ENCODE data around the gene DCXR.
A peak's percentile ranks its signal among the peaks of the same experiment; 100 is the strongest.
"Not testable (repeated sequence)": the region's sequence is repeated elsewhere in the genome, so short reads cannot be mapped to it uniquely, and the experiment has no call there.

The DCXR gene

DNA sequence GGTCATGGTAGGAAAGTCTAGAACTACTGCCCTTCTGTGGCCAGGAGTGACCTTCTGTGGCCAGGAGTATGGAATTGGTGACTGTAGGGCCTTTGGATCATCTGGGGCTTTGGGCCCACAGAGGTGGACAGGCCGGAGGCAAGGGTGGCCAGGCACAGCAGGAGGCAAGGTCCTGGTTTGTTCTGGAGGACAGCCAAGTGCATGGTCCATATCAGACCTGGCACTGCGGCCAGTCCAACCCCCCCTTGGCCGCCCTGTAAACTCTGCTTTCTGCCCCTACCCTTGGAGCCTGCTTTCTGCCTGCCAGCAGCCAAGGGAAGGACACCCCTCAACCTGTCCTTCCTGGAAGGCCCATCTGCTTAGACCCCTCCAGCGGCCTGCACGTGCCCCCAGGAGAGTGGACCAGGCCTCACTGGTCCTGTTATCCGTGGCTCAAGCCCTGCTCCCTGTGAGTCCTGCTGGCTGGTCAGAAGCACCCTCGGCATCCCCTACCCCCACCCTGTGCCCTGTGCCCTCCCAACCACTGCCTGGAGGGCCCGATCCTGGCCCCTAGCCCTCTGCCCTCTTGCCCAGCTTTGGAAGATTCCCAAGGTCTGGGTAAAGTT, 2.3 kb upstream of the DCXR start:
- DNase-seq (ENCODE audit: low read depth): no peak

DNA sequence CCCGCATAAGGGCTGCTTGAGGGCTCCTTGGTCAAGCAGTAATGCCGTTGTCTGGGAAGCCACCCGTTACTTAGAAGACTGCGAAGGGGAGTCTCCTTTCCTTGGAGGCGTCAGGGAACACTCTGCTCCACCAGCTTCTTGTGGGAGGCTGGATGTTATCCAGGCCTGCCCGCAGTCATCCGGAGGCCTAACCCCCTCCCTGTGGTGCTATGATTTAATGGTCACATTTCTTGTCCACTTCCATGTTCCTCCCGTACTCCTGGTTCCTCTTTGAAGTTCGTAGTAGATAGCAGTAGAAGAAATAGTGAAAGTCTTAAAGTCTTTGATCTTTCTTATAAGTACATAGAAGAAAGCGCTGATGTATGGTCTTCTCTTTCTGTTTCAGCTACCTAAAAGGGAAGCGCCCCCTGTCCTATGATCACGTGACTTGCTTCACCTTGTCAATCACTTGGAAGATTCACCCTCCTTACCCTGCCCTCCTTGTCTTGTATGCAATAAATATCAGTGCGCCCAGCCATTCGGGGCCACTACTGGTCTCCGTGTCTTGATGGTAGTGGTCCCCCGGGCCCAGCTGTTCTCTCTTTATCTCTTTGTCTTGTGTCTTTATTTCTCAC, 1.4 kb upstream of the DCXR start:
- not testable (repeated sequence) for DNase-seq (ENCODE audit: low read depth)

DNA sequence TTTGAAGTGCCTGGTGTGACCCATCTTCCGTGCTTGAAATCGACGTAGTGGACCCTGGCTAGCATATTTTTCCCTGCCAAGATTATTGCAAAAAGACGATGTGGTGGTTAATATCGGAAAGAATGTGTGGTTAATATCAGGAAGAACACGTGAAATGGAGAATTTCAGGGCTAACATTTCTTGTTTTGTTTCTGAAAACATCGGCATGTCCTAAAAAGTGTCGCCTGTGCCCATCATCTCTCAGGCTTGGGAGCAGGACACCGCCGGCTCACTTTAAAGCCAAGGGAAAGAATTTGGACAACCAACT, 345 bp upstream of the DCXR start:
- no peak for DNase-seq (ENCODE audit: low read depth)

DNA sequence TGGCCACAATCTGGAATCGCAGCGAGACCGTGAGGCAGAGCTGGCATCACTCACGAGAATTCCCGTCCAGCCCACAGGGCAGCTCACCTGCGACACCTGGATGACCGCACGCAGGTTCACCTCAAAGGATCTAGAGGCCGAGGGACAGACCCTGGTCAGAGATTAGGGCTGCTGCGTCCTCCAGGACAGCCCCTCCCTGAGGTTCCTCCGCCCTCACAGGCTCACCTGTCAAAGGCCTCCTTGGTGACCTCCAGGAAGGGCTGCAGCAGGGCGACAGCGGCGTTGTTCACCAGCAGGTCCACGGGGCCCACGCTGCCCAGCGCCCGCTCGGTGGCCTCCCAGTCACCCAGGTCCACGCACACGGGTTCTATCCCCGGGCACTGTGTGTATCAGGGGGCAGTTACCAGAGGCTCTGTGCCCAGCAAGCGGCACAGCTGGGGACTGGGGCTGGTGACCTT, 834 bp downstream of the DCXR start:
- DNase-seq (ENCODE audit: low read depth): no peak

DNA sequence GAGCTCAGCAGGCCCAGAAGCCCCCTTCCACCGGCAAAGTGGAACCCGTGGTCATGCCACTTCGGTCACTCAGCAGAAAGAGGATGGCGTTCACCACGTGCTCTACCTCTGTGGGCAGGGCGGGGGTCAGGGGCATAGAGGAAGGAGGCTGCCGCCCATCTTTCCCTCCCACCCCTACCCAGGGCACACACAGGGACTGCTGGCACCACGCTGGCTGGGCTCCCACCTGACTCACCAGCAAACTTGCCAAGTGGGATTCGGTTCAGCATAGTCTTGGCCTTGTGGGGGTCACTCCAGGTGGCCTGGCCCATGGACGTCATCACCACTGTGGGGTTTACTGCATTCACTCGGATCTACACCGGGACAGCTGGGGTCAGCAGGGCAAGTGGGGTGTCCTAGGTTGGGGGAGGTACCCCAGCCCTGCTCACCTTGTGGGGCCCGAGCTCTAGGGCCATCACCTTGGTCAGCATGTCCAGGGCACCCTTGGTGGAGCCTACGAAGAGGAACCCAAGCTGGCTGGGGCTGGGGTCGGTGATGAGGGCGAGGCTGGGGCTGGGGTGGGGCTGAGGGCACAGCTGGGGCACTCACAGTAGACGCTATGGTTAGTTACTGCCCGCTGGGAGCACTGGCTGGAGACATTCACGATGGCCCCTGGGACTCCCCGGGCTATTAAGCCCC, 1.4 kb downstream of the DCXR start:
- DNase-seq (ENCODE audit: low read depth): no peak

DNA sequence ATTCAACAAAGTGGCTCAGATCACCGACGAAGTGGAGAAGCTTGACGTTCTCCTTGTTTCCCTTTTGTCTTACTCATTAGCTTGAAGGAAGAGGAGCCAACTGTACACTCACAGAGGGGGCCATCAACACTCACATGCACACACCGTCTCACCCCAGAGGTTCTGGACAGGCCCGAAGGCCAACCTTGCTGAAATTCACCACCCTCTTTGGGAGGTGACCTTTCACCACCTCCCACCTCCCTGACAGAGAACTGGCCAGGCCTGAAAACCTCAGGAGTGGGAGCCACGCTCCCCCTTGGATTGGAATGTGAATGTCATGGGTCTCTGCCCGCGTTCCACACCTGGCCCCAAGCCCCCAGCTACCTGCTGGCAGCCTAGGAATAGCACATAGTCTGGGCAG, 2.0 kb downstream of the DCXR start:
- no peak for DNase-seq (ENCODE audit: low read depth)

DNA sequence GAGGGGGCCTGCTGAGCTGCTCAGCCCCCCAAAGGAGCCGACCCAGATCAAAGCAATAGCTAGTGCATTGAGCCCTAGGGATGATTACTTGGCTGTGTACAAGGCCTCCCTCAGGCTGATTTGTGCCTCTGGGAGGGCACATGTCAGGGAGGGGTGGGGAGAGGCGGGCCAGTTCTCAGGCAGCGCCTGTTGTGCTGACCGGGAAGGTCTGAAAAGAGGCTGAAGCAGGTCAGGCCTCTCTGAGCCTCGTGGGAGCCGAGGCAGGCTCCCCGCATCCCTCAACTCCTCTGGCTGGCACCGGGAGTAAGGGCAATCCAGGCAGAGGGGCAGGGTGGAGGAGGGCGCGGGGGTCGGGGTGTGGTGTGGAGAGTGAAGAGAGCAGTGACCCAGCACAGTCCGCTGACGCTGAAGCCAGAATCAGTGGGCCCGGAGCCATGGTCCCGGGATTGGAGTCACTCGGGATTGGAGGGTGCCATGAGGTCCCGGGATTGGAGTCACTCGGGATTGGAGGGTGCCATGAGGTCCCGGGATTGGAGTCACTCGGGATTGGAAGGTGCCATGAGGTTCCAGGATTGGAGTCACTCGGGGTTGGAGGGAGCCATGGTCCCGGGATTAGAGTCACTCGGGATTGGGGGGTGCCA, 3.0 kb downstream of the DCXR start:
- no peak for DNase-seq (ENCODE audit: low read depth)

DNA sequence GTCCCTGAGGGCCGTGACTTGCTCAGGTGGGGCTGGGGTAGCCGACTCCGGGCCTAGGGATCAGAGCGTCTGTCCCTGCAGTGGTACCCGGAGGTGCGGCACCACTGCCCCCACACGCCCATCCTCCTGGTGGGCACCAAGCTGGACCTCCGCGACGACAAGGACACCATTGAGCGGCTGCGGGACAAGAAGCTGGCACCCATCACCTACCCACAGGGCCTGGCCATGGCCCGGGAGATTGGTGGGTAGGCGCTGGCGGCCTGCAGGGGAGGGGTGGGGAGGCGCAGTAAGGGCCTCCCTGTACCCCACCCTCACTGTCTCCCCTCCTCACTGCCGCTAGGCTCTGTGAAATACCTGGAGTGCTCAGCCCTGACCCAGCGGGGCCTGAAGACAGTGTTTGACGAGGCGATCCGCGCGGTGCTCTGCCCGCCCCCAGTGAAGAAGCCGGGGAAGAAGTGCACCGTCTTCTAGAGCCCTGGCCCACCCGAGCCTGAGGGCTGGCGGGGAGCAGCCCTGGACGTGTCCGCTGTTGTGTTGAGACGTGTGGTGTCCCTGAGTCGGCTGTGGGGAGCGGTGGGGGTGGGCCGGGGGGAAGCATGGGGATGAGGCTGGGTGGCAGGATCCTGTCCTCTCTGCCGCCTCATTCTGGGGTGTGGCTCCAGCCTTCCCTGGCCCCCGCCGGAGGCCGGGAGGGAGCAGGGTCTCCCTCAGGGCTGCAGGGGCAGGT, 4.0 kb downstream of the DCXR start:
- DNase-seq (ENCODE audit: low read depth): no peak

DNA sequence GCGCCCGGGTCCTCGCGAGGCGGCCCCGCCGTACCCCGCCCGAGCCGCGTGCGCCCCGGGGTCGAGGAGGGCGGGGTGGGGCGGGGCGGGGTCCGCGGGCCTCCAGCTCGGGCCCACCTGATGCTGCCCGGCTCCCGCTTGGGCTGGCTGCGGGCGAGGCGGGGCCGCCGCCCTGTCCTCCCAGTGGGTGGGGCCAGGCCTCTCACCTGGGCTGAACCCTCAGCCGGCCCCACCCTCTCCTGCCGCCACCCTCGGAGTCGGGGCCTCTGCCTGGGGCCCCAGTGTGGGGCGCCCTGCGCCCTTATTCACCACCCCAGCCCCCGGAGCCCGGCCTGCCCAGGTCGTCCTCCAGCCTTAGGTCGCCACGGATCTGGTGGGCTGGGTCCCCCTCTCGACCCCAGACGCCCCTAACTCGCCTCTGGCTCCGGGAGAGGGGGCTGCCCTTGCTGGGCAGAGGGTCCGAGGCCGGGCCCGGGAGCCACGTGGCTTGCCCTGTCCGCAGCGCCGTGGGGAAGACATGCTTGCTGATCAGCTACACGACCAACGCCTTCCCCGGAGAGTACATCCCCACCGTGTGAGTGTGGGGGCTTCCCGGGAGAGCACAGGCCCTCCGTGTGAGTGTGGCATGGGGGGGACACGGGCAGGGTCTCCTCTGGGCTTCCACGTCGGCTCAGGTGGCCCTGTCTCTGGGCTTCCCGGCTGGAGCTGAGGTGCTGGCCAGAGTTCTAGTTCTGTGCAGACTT, 5.4 kb downstream of the DCXR start:
- no peak for DNase-seq (ENCODE audit: low read depth)

DNA sequence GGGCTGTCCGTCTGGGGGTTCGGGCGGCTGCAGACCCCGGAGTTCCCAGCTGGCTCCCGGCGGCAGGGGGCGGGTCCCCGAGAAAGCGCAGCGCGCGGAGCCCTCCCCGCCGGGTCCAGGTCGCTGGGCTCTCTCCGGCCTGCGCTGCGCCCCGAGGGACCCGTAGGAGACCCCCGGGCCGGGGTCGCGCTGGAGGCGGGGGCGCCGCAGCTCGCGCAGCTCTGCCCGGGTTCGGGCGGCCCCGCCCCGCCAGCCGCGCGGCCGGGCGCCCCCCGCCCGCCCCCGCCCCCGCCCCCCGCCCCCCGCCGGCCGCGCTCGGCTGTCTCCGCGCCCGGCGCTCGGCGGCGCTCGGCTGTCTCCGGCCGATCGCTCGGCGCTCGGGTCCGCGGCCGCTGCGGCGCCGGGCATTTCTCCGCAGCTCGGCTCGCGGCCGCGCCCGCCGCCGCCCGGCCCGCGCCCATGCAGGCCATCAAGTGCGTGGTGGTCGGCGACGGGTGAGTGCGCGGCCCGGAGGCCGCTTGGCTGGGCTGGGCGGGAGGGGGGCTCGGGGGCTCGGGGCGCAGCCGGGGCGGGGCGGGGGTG, 6.1 kb downstream of the DCXR start, which contains the start of gene RAC3:
Gene RAC3 (plus strand): TSS at position 376 of the 582 bp plus-strand sequence. CDS start 84 bp downstream, at position 460.
- DNase-seq (ENCODE audit: low read depth): no peak

DNA sequence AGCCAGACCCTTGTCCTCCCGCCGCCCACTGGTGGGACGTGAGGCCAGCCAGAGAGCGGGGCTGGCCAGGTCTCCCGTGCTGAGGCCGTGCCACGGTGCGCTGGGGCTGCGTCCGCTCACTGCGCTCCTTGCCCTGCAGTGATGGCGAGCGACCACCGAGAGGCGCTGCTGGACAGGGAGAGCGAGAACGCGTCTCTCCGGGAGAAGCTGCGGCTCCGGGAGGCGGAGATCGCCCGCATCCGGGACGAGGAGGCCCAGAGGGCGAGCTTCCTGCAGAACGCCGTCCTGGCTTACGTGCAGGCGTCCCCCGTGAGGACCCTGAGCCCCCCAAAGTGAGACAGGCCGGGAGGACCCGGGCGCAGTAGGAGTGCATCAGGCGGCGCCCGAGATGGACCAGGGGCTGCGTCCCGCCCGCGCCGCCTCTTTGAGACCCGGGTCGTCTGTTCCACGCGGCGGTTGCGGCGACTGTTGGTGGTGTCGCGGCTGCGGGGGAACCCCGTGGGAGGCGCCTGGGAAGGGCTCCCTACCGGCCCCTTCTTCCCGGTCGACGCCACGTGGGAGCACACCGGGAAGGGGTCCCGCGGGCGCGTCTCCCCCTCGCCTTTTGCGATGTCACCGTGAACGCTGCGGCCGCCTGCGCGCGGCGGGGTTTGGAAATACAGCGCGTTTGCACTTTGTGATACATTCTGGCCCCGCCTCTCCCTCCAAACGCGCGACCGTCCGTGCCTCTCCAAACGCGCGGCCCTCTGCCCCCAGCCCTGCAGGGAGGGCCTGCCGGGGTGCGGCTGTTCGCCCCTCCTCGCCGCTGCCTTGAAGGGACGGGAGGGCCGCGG, 6.8 kb downstream of the DCXR start:
- DNase-seq (ENCODE audit: low read depth): peak; percentile 68

DNA sequence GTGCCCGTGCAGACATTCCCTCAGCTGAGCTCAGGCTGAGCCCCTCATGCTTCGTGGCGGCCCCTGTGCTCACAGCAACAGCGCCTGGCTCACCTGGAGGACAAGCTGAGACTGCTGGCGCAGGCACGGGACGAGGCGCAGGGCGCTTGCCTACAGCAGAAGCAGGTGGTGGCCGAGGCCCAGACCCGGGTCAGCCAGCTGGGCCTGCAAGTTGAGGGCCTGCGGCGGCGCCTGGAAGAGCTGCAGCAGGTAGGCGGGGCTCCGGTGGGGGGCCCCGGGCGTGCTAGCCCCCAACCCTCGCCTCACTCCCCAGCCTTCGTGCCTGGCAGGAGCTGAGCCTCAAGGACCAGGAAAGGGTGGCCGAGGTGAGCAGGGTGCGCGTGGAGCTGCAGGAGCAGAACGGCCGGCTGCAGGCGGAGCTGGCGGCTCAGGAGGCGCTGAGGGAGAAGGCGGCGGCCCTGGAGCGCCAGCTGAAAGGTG, 7.5 kb downstream of the DCXR start:
- no peak for DNase-seq (ENCODE audit: low read depth)

DNA sequence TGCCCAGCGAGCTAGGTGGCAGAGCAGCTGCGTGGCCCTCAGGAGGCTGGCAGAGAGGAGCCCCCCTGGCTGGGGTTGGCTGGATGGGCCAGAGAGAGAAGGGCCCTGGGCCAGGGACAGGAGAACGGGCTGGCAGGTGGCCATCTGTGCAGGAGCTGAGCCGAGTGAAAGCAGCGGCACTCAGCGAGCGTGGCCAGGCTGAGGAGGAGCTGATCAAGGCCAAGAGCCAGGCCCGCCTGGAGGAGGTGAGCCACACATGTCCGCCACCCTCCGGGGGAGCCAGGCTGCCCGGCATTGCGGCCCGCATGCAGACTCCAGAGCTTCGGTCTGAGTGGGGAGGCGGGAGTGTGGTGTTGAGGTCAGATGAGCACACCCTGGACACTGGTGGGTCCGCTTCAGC, 8.1 kb downstream of the DCXR start:
- DNase-seq (ENCODE audit: low read depth): no peak

DNA sequence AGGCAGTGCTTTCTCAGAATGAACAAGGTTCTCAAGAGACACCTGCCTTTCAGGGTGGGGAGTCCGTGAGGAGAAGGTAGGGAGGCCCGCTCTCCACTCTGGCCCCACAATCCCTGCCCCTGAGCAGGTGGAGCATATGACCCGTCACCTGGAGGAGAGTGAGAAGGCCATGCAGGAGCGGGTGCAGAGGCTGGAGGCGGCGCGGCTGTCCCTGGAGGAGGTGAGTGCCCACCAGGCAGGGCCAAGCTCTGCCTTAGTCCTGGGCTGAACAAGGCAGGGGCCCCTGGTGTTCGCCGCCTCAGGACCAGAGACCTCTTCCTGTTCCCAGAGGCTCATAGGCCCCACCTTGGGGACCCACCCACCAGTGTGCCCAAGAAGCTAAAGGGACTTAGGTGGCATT, 8.5 kb downstream of the DCXR start:
- DNase-seq (ENCODE audit: low read depth): no peak

DNA sequence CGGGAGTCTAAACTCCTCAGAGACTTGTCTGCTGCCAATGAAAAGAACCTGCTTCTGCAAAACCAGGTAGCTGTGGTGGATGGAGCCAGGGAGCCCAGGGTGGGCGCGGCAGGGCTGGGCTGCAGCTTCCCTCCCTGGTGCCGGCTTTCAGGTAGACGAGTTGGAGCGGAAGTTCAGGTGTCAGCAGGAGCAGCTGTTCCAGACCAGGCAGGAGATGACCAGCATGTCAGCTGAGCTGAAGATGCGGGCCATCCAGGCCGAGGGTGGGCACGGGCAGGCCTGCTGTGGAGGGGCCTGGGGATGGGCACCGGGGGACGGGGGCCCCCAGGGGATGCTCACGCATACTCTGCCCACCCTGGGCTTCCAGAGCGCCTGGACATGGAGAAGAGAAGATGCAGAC, 9.3 kb downstream of the DCXR start:
- no peak for DNase-seq (ENCODE audit: low read depth)

DNA sequence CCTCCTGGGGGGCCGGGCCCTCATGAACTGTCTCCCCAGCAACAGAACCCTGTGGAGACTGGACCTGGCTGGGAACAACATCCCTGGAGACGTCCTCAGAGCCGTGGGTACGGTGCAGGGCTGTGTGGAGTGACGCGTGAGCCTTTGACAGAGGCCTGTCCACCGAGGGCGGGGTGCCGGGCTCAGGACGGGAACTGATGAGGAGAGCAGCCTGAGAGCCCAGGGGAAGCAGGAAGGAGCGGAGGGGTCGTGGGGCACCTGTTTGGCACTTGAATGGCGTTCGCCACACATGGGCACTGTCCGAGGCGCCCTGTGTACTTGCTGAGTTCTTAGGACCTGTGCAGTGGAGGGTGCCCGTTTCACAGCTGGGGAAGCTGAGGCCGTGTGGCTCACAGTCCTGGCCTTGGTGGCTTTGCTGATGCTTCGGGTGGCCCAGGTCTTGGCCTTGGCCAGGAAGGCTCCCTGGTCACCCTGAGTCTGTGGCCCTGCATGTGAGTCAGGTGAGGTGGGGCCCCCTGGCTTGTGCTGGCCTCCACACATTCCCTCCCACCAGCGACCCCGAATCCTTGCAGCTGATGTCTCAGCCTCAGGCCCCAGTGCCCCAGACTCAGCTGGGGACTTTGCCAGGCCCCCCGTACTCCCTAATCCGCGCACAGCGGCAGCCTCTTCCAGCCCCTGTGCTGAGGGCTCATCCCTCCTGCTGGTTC, 11.9 kb downstream of the DCXR start:
- DNase-seq (ENCODE audit: low read depth): no peak

DNA sequence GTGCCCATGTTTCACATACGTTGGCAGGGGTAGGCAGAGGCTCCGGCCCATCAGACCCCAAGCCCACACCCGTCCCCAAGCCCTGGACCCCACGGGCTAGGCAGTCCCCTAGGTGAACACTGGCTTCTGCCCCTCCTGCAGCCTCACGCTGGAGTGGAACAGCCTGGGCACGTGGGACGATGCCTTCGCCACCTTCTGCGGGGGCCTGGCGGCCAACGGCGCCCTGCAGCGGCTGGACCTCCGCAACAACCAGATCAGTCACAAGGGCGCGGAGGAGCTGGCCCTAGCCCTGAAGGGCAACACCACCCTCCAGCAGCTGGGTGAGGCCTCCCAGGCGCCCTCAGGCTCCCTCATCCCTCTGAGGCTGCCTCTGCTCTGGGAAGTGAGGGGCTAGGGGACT, 12.6 kb downstream of the DCXR start:
- no peak for DNase-seq (ENCODE audit: low read depth)

DNA sequence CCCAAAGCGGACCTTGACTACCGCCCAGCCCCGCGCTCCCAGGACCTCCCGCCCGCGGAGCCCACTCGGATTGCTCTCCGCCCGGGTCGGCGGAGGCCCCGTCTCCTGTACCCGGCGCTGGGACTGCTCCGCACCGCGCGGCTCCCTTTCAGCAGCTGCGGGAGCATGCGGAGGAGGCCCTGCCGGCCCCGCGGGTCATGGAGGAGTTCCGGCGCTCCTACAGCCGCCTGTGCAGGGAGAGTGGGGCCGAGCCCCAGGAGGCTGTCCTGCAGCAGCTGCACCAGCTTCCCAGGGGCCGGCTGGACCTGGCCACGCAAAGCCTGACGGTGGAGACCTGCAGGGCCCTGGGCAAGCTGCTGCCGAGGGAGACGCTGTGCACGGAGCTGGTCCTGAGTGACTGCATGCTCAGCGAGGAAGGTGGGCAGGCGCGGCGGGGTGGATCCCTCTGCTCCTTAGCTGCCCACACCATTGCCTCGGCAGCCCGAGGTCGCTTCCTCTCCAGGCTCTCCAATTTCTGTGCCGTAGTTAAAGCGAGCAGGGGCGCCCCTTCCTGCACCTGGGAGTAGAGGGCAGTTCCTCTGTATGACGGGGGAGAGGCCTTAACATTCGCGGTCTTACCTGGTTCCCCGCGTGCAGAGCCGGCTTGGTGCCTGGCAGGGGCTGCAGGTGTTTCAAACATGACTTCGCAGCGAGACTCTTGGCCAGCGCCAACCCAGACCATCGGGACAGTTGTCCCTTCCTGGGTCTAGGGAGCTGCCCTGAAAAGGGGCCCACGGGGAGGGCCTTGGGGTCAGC, 13.9 kb downstream of the DCXR start:
- DNase-seq (ENCODE audit: low read depth): no peak

DNA sequence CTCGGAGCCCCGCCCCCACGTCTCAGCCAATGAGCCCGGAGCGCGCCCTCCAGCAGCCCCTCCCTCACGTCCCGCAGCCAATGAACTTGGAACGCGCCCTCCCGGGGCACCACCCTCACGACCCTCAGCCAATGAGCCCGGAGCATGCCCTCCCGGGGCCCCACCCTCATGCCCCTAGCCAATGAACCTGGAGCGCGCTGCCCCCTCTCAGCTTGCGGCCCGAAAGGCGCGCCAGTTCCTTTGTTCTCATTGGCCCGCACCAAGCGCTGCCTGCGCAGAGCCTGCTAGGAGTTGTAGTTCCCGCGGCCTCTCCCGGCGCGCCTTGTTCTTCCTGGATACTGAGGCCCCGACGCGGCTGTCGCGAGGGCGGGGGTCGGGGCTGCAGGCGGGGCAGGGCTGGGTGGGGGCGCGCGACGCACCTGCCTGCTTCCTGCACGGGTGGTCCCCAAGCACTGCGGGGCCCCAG, 14.5 kb downstream of the DCXR start, which contains the start of gene LRRC45:
Gene LRRC45 (plus strand): TSS at position 325 of the 466 bp plus-strand sequence. CDS start 339 bp downstream, outside the sequence.
- peak; percentile 100 for DNase-seq (ENCODE audit: low read depth)
